ENCODE results near the gene GALK2. TPM values are rescaled to one million over a fixed set of nuclear protein-coding genes. Genes with fewer than 3 reads are reported as not detected.

The GALK2 gene
- total RNA-seq, 1 experiment from 2014 or later = 13.7 TPM

DNA sequence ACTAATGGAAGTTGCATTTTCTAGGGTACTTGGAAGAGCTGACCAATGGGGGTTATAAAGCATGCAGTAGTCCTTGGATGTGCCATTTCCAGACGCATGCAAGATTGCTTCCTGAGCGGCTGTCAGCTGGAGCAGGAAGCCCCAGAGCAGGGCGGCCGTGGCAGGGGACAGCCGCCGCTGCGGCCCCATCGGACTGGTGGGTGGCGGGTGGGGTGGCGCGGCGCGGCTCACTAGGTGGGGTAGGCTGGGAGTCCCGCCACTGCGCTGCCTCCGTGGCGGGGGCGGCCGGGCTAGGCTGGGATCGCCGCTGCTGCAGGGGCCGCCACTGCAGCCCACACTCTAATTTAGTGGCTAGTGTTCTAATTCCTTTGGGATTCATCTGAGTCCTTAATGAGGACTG, 196.4 kb downstream of the GALK2 start:
- Histone ChIP-seq H2BK5ac (ENCODE audit: insufficient read length, low read length) (no peak overlapping the region), H3K79me2 (ENCODE audit: insufficient read depth, low read length) (no peaks in the 10 kb centered on the region), H2AFZ (ENCODE audit: low read length) (no peak overlapping the region), H3T11ph (ENCODE audit: low read length) (no peak overlapping the region), H3K9me3 (ENCODE audit: control insufficient read depth, low read depth, low read length) (no peaks in the 10 kb centered on the region), H2BK120ac (ENCODE audit: low read depth, low read length, poor library complexity, severe bottlenecking) (no peak overlapping the region), H2BK20ac (ENCODE audit: low read depth, low read length, poor library complexity, severe bottlenecking) (no peak overlapping the region), H2BK15ac (ENCODE audit: low read depth, low read length) (no peak overlapping the region), H3K4me2 (ENCODE audit: insufficient read depth, insufficient read length, low read length) (no peak overlapping the region), H3K14ac (ENCODE audit: insufficient read depth, low read length) (no peak overlapping the region), H2BK12ac (ENCODE audit: insufficient read length, low read depth, low read length) (no peak overlapping the region), H3K4ac (ENCODE audit: low read depth, low read length) (no peak overlapping the region), H3K27me3 (ENCODE audit: insufficient read depth, low read length) (no peaks in the 10 kb centered on the region), H4K91ac (ENCODE audit: insufficient read length, low read depth, low read length) (no peak overlapping the region), H2AK5ac (ENCODE audit: insufficient read length, low read length) (no peak overlapping the region), H3K23me2 (ENCODE audit: insufficient read length, low read depth, low read length, poor library complexity, severe bottlenecking) (no peaks in the 10 kb centered on the region), H3K23ac (ENCODE audit: insufficient read length, low read depth, low read length) (no peak overlapping the region), H3K79me1 (ENCODE audit: insufficient read depth, low read depth, low read length, poor library complexity, severe bottlenecking) (no peaks in the 10 kb centered on the region), H4K8ac (replicated peaks; ENCODE audit: insufficient read length, low read depth, low read length) (no peak overlapping the region), H3K18ac (ENCODE audit: insufficient read length, low read depth, low read length) (no peak overlapping the region), H3K56ac (ENCODE audit: insufficient read length, low read depth, low read length) (no peak overlapping the region), H3K9ac (ENCODE audit: extremely low read depth, insufficient read length, low read length) (no peak overlapping the region), H3K27ac (ENCODE audit: insufficient read length, low read depth, low read length) (no peak overlapping the region), H4K20me1 (ENCODE audit: control insufficient read depth, insufficient read depth, insufficient read length) (no peaks in the 10 kb centered on the region), H3K4me1 (ENCODE audit: insufficient read depth, low read length) (no peaks in the 10 kb centered on the region; the same call in 1 of the 2 replicates), H4K5ac (ENCODE audit: insufficient read length, low read depth, low read length) (no peak overlapping the region)
- Mint-ChIP-seq H3K36me3 (ENCODE audit: insufficient read depth in 1 of 3, low read depth in 3 of 3) (no peaks in the 10 kb centered on the region; a peak in 1 of 7 replicates), H3K4me3 (no peak overlapping the region), H3K4me1 (peaks cover 0 to 3% of the 10 kb centered on the region in 2 experiments; a peak in 1 of 4 replicates), H3K27me3 (ENCODE audit: low read depth) (no peaks in the 10 kb centered on the region), H3K9me3 (peaks cover 0 to 3% of the 10 kb centered on the region in 2 experiments; a peak in 1 of 5 replicates), H3K27ac (no peak overlapping the region)
- DNase-seq = no peak
- WGBS (ENCODE audit: extremely low coverage, insufficient read length, low lambda C conversion rate) = no CpG with 5 or more reads among the region's 22 CpGs
- TF ChIP-seq, protein P1, sequence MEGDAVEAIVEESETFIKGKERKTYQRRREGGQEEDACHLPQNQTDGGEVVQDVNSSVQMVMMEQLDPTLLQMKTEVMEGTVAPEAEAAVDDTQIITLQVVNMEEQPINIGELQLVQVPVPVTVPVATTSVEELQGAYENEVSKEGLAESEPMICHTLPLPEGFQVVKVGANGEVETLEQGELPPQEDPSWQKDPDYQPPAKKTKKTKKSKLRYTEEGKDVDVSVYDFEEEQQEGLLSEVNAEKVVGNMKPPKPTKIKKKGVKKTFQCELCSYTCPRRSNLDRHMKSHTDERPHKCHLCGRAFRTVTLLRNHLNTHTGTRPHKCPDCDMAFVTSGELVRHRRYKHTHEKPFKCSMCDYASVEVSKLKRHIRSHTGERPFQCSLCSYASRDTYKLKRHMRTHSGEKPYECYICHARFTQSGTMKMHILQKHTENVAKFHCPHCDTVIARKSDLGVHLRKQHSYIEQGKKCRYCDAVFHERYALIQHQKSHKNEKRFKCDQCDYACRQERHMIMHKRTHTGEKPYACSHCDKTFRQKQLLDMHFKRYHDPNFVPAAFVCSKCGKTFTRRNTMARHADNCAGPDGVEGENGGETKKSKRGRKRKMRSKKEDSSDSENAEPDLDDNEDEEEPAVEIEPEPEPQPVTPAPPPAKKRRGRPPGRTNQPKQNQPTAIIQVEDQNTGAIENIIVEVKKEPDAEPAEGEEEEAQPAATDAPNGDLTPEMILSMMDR (conservative IDR thresholded peaks at IDR 0.05) = no peak
